Activated CD8-positive, alpha-beta memory T cell treated with anti-CD3 and anti-CD28 coated beads, Interleukin-2, amount 50 U/mL, for 1 hour (primary cell): Measurements from ENCODE around the gene BEST1.
"Not testable (repeated sequence)": the region's sequence is repeated elsewhere in the genome, so short reads cannot be mapped to it uniquely, and the experiment has no call there.

Experiments used
- DNase-seq: peaks from one replicate; pipeline ENCODE4 v3.0.0-alpha.2; 2020; ENCODE audit errors: extremely low read depth

BEST1 gene

GRCh38 chr11:61978703-61979661 lies 28.8 kb downstream of the BEST1 start:
- DNase-seq, result no peak

- no peak for DNase-seq
Measured at GRCh38 chr11:61980783-61981541, 30.8 kb downstream of the BEST1 start.

GRCh38 chr11:61983419-61983818 lies 33.3 kb downstream of the BEST1 start:
- DNase-seq, result no peak

GRCh38 chr11:61985869-61986268 lies 35.7 kb downstream of the BEST1 start:
- no peak for DNase-seq

GRCh38 chr11:61994981-61995380 lies 44.8 kb downstream of the BEST1 start:
- no peak for DNase-seq

- no peak for DNase-seq
Measured at GRCh38 chr11:61996933-61997332, 46.8 kb downstream of the BEST1 start.

- DNase-seq, result no peak
Measured at GRCh38 chr11:61999141-61999975, 49.2 kb downstream of the BEST1 start.

GRCh38 chr11:62000539-62001446 lies 50.6 kb downstream of the BEST1 start:
- DNase-seq, result no peak

GRCh38 chr11:62001450-62002191 lies 51.5 kb downstream of the BEST1 start:
- no peak for DNase-seq

GRCh38 chr11:62002283-62002682 lies 52.1 kb downstream of the BEST1 start:
- not testable (repeated sequence) for DNase-seq

- no peak for DNase-seq
Measured at GRCh38 chr11:62004473-62004872, 54.3 kb downstream of the BEST1 start.

- DNase-seq, result no peak
Measured at GRCh38 chr11:62008193-62008592, 58.0 kb downstream of the BEST1 start.

- DNase-seq, result no peak
Measured at GRCh38 chr11:62010935-62011528, 60.9 kb downstream of the BEST1 start.

GRCh38 chr11:62011881-62012280 lies 61.7 kb downstream of the BEST1 start:
- no peak for DNase-seq

- DNase-seq, result no peak
Measured at GRCh38 chr11:62012451-62012831, 62.3 kb downstream of the BEST1 start.

GRCh38 chr11:62012832-62013461 lies 62.8 kb downstream of the BEST1 start:
- DNase-seq, result no peak
